Keratinocyte (primary cell): ENCODE measurements around the gene PLCD4. TPM values are rescaled to one million over a fixed set of nuclear protein-coding genes. Genes with fewer than 3 reads are reported as not detected.
A peak's percentile ranks its signal among the peaks of the same experiment; 100 is the strongest.

Experiments
- DNase-seq: peaks from one replicate; pipeline ENCODE4 v3.0.0-alpha.2; 2011; ENCODE audit warnings: low read depth, missing footprints, low spot score
- FAIRE-seq: peaks from 2 replicates; lab custom pipeline; 2011; peaks lifted over from hg19 to GRCh38; lab: Jason Lieb, UNC
- H2AFZ ChIP-seq: 2 replicates; pipeline ENCODE4 v1.6.0; 2012; ENCODE audit warnings: low read length, control low read depth, inconsistent platforms; ENCODE audit not compliant: control insufficient read depth
- H3K27ac ChIP-seq: 2 replicates; pipeline ENCODE4 v1.5.1; 2011; ENCODE audit warnings: low read length; ENCODE audit not compliant: control insufficient read depth, insufficient read depth
- H3K27me3 ChIP-seq: 3 replicates; pipeline ENCODE4 v1.6.0; 2011; ENCODE audit warnings: low read length; ENCODE audit not compliant: control insufficient read depth, insufficient read depth; ENCODE audit errors: extremely low read depth
- H3K36me3 ChIP-seq, 2 experiments: 2 replicates in 1 of 2; 3 replicates in 1 of 2; pipeline ENCODE4 v1.5.1; 2011; ENCODE audit warnings: low read length in 2 of 2, mild to moderate bottlenecking in 1 of 2; ENCODE audit not compliant: control insufficient read depth in 2 of 2, insufficient read depth in 2 of 2; ENCODE audit errors: extremely low read depth in 1 of 2
- H3K4me1 ChIP-seq: 3 replicates; pipeline ENCODE4 v1.5.1; 2011; ENCODE audit warnings: low read length; ENCODE audit not compliant: control insufficient read depth, insufficient read depth; ENCODE audit errors: extremely low read depth
- H3K4me2 ChIP-seq: 3 replicates; pipeline ENCODE4 v1.6.0; 2011; ENCODE audit warnings: low read depth, low read length; ENCODE audit not compliant: control insufficient read depth, insufficient read depth; ENCODE audit errors: extremely low read depth
- H3K4me3 ChIP-seq, 3 experiments: fragments of 200-600 bp in 1 of 3; sonication (generic) in 1 of 3; 2 replicates in 2 of 3; 3 replicates in 1 of 3; pipeline ENCODE4 v1.5.1; 2011 to 2016; ENCODE audit warnings: low read length in 3 of 3, mild to moderate bottlenecking in 3 of 3, control low read depth in 2 of 3, inconsistent platforms in 1 of 3, low read depth in 1 of 3, mixed read lengths in 1 of 3, mixed run types in 1 of 3, moderate library complexity in 1 of 3; ENCODE audit not compliant: control insufficient read depth in 2 of 3, insufficient read depth in 2 of 3; ENCODE audit errors: extremely low read depth in 1 of 3
- H3K79me2 ChIP-seq: 2 replicates; pipeline ENCODE4 v1.6.0; 2012; ENCODE audit warnings: low read length; ENCODE audit not compliant: control insufficient read depth, insufficient read depth
- H3K9ac ChIP-seq: 3 replicates; pipeline ENCODE4 v1.6.0; 2011; ENCODE audit warnings: low read length; ENCODE audit not compliant: control insufficient read depth, insufficient read depth; ENCODE audit errors: extremely low read depth
- H3K9me1 ChIP-seq: 3 replicates; pipeline ENCODE4 v1.6.0; 2011; ENCODE audit warnings: low read length; ENCODE audit not compliant: control insufficient read depth, insufficient read depth; ENCODE audit errors: extremely low read depth
- H3K9me3 ChIP-seq: 2 replicates; pipeline ENCODE4 v1.5.1; 2012; ENCODE audit warnings: low read depth, low read length; ENCODE audit not compliant: control insufficient read depth
- H4K20me1 ChIP-seq: 3 replicates; pipeline ENCODE4 v1.6.0; 2011; ENCODE audit warnings: low read length; ENCODE audit not compliant: control insufficient read depth, insufficient read depth; ENCODE audit errors: extremely low read depth
- CTCF ChIP-seq, 3 experiments: IDR thresholded peaks in 1 of 3; conservative IDR thresholded peaks in 1 of 3; optimal IDR thresholded peaks in 1 of 3; 2 replicates in 2 of 3; 3 replicates in 1 of 3; pipeline versions ENCODE3 to v1.5.1; 2011; ENCODE audit warnings: low read length in 3 of 3, mild to moderate bottlenecking in 3 of 3, moderate library complexity in 2 of 3, control low read depth in 1 of 3, inconsistent platforms in 1 of 3; ENCODE audit not compliant: insufficient read depth in 2 of 3; ENCODE audit errors: extremely low read depth in 1 of 3
- EZH2 ChIP-seq: IDR thresholded peaks from one replicate; pipeline ENCODE4 v1.6.1; 2012; ENCODE audit warnings: inconsistent platforms, mild to moderate bottlenecking, low read length, moderate library complexity
- dilution Hi-C: fragments of 300-500 bp; cut with MboI; formaldehyde crosslinking; loops from one replicate; pipeline ENCODE4 v1.7.0; 2020; ENCODE audit warnings: low sequenced_read_pairs; ENCODE audit not compliant: extremely low pct_ligation_motif_present
- polyA plus RNA-seq, 5 experiments: library from polyadenylated mRNA; depleted of rRNA in 3 of 5; stranded (reverse) in 3 of 5; stranded (forward) in 1 of 5; unstranded in 1 of 5; fragments of >200 nt; gene quantifications; 1 replicate in 1 of 5; 2 replicates in 3 of 5; 3 replicates in 1 of 5; pipeline versions ENCODE4 v1.2.1 to v1.2.3, GENCODE V29; 2011 to 2012; ENCODE audit warnings: missing spikeins in 2 of 5, low read depth in 1 of 5, low replicate concordance in 1 of 5

The PLCD4 gene
- polyA plus RNA-seq, 1 donor (not counting 4 experiments of a cell fraction or from before 2014, with no cell fraction given), result 15.3 TPM

- Histone ChIP-seq H3K27ac (peak overlapping the region; percentile 74), H3K36me3 (peaks cover 46 to 67% of the 10 kb centered on the region in 2 experiments), H3K27me3 (no peaks in the 10 kb centered on the region), H3K4me3 (no peak overlapping the region), H3K79me2 (peaks cover 19% of the 10 kb centered on the region), H2AFZ (no peak overlapping the region), H3K9me1 (no peaks in the 10 kb centered on the region), H3K4me2 (no peak overlapping the region), H4K20me1 (peaks cover 3% of the 10 kb centered on the region), H3K9ac (peak overlapping the region; percentile 20), H3K9me3 (no peaks in the 10 kb centered on the region), H3K4me1 (peaks cover 23% of the 10 kb centered on the region)
- dilution Hi-C loops, result no loop called here
- TF ChIP-seq EZH2 (no peak), CTCF (optimal IDR thresholded peaks at IDR 0.05 in 1 of 3, IDR thresholded peaks at IDR 0.05 in 1 of 3, conservative IDR thresholded peaks at IDR 0.05 in 1 of 3; ENCODE audit: extremely low read depth in 1 of 3, insufficient read depth in 2 of 3, low read length in 3 of 3) (peak in 1 of 3 experiments; percentile 18)
- DNase-seq (no peak), FAIRE-seq (no peak)
These were observed 37.0 kb downstream of the PLCD4 start for GRCh38 chr2:218644721-218645120.

- Histone ChIP-seq H3K27me3 (no peaks in the 10 kb centered on the region), H3K9me3 (no peaks in the 10 kb centered on the region), H2AFZ (no peak overlapping the region), H3K36me3 (peaks cover 47 to 64% of the 10 kb centered on the region in 2 experiments), H3K4me1 (peaks cover 23% of the 10 kb centered on the region), H3K79me2 (peaks cover 19% of the 10 kb centered on the region), H3K9ac (peak overlapping the region; percentile 36), H3K4me3 (no peak overlapping the region), H4K20me1 (peaks cover 3% of the 10 kb centered on the region), H3K27ac (peak overlapping the region; percentile 74), H3K4me2 (peak overlapping the region; percentile 56), H3K9me1 (no peaks in the 10 kb centered on the region)
- TF ChIP-seq EZH2 (no peak), CTCF (optimal IDR thresholded peaks at IDR 0.05 in 1 of 3, IDR thresholded peaks at IDR 0.05 in 1 of 3, conservative IDR thresholded peaks at IDR 0.05 in 1 of 3; ENCODE audit: extremely low read depth in 1 of 3, insufficient read depth in 2 of 3, low read length in 3 of 3) (no peak)
- dilution Hi-C loops, result no loop called here
- no peak for DNase-seq
- FAIRE-seq, result peak; percentile 100
These were observed 37.4 kb downstream of the PLCD4 start for GRCh38 chr2:218645126-218645525.
